Calu3 (cell line): ENCODE results near the gene RNF169. TPM values are rescaled to one million over a fixed set of nuclear protein-coding genes. Genes with fewer than 3 reads are reported as not detected.

Source experiments
- BruUV-seq: library from RNA; stranded (reverse); fragments of 400-500 nt; replicated peaks from 2 replicates; lab custom pipeline; 2021; lab: Mats Ljungman, UMichigan
- CTCF ChIA-PET: fragments of 300-600 bp; sonication (Branson Sonifier 250); formaldehyde crosslinking; loops from one replicate; lab custom pipeline; 2022; ENCODE audit warnings: antibody characterized with exemption; lab: Charles Lee
- DNase-seq: peaks from one replicate; pipeline ENCODE4 v3.0.0; 2022
- H3K27ac Mint-ChIP-seq: one replicate; pipeline ENCODE4 v1.8.0; 2022; ENCODE audit warnings: mixed read lengths; ENCODE audit not compliant: unreplicated experiment
- H3K27me3 Mint-ChIP-seq: one replicate; pipeline ENCODE4 v1.8.0; 2022; ENCODE audit warnings: mixed read lengths; ENCODE audit not compliant: unreplicated experiment
- H3K36me3 Mint-ChIP-seq: one replicate; pipeline ENCODE4 v1.8.0; 2022; ENCODE audit warnings: mild to moderate bottlenecking, moderate library complexity, mixed read lengths; ENCODE audit not compliant: insufficient read depth, unreplicated experiment
- H3K4me1 Mint-ChIP-seq: one replicate; pipeline ENCODE4 v1.8.0; 2022; ENCODE audit warnings: mild to moderate bottlenecking, low read depth, mixed read lengths; ENCODE audit not compliant: unreplicated experiment
- H3K4me3 Mint-ChIP-seq: one replicate; pipeline ENCODE4 v1.8.0; 2022; ENCODE audit warnings: mild to moderate bottlenecking, low read depth, moderate library complexity, mixed read lengths; ENCODE audit not compliant: unreplicated experiment
- H3K9me3 Mint-ChIP-seq: one replicate; pipeline ENCODE4 v1.8.0; 2022; ENCODE audit warnings: low read depth, mixed read lengths; ENCODE audit not compliant: unreplicated experiment
- CTCF ChIP-seq: fragments of 200-600 bp; IDR thresholded peaks from one replicate; pipeline ENCODE4 v1.8.0; 2022; ENCODE audit warnings: antibody characterized with exemption; ENCODE audit not compliant: unreplicated experiment
- intact Hi-C: fragments of 100-400 bp; cut with micrococcal nuclease; formaldehyde crosslinking; loops from one replicate; pipeline ENCODE4 v1.10.0; 2022; ENCODE audit not compliant: unreplicated experiment
- microRNA-seq: library from miRNA; unstranded; fragments of <30 nt; microRNA quantifications from one replicate; pipeline ENCODE4 v1.2.0, GENCODE V29; 2022
- total RNA-seq: library from RNA; stranded (reverse); gene quantifications from 2 replicates; pipeline ENCODE4 v1.2.3, GENCODE V29; 2022

RNF169 gene
- total RNA-seq, 1 experiment from 2014 or later = 22.5 TPM

GRCh38 chr11:74877132-74877531 lies 128.5 kb downstream of the RNF169 start:
- peaks cover 3% of the 10 kb centered on the region for H3K9me3 Mint-ChIP-seq
- BruUV-seq = no TSS peak
- CTCF ChIA-PET = no interaction called here
- H3K4me3 Mint-ChIP-seq = no peak overlapping the region
- TF ChIP-seq CTCF = peak; percentile 44
- H3K36me3 Mint-ChIP-seq = no peaks in the 10 kb centered on the region
- intact Hi-C loops = no loop called here
- no peaks in the 10 kb centered on the region for H3K27me3 Mint-ChIP-seq
- no peak for DNase-seq
- H3K27ac Mint-ChIP-seq = no peak overlapping the region
- no peaks in the 10 kb centered on the region for H3K4me1 Mint-ChIP-seq

Small RNA genes lying within 50 kb of the gene (microRNA-seq; reads per million reads assigned to microRNA genes)
- not detected for gene MIR4696

Other genes with a start within 250 kb of the RNF169 start
- gene POLD3, start 156.3 kb upstream of the RNF169 start, total RNA-seq = 25.1 and 26.0 TPM in 2 replicates
- gene CHRDL2, start 17.4 kb upstream of the RNF169 start, total RNA-seq = not detected in 2 replicates
- 18.4 and 20.1 TPM in 2 replicates for gene XRRA1, start 200.2 kb downstream of the RNF169 start, total RNA-seq
- gene SPCS2, start 200.4 kb downstream of the RNF169 start, total RNA-seq = 195 and 209 TPM in 2 replicates
- gene NEU3, start 240.1 kb downstream of the RNF169 start, total RNA-seq = 11.4 and 14.2 TPM in 2 replicates